Smooth muscle cell (in vitro differentiated cells): ENCODE results near the gene JMJD1C. TPM values are rescaled to one million over a fixed set of nuclear protein-coding genes. Genes with fewer than 3 reads are reported as not detected.

Experiments used
- DNase-seq: peaks from one replicate; lab custom pipeline; 2025; ENCODE audit not compliant: unreplicated experiment; lab: John Stamatoyannopoulos, UW
- H2AFZ ChIP-seq: fragments of 200-600 bp; sonication (generic); 2 replicates; pipeline ENCODE4 v1.6.0; 2016; ENCODE audit warnings: antibody characterized with exemption, low read depth, mild to moderate bottlenecking
- H3F3A ChIP-seq: fragments of 200-600 bp; sonication (generic); 2 replicates; pipeline ENCODE4 v1.6.0; 2017; ENCODE audit warnings: antibody characterized with exemption, low read depth
- H3K27ac ChIP-seq: fragments of 200-600 bp; sonication (generic); 2 replicates; pipeline ENCODE4 v1.5.1; 2016; ENCODE audit warnings: low read depth, mild to moderate bottlenecking
- H3K27me3 ChIP-seq: fragments of 200-600 bp; sonication (generic); 2 replicates; pipeline ENCODE4 v1.6.1; 2016; ENCODE audit warnings: low read depth, mild to moderate bottlenecking
- H3K36me3 ChIP-seq: fragments of 200-600 bp; sonication (generic); 2 replicates; pipeline ENCODE4 v1.5.1; 2016; ENCODE audit warnings: low read depth
- H3K4me1 ChIP-seq: fragments of 200-600 bp; sonication (generic); 2 replicates; pipeline ENCODE4 v1.5.1; 2016; ENCODE audit warnings: low read depth
- H3K4me2 ChIP-seq: fragments of 200-600 bp; sonication (generic); 2 replicates; pipeline ENCODE4 v1.6.0; 2016; ENCODE audit warnings: mild to moderate bottlenecking
- H3K4me3 ChIP-seq: fragments of 200-600 bp; sonication (generic); 2 replicates; pipeline ENCODE4 v1.5.1; 2016; ENCODE audit warnings: mild to moderate bottlenecking
- H3K79me2 ChIP-seq: fragments of 200-600 bp; sonication (generic); 2 replicates; pipeline ENCODE4 v1.6.0; 2016; ENCODE audit warnings: low read depth, mild to moderate bottlenecking
- H3K9ac ChIP-seq: fragments of 200-600 bp; sonication (generic); 2 replicates; pipeline ENCODE4 v1.6.0; 2016; ENCODE audit warnings: low read depth
- H3K9me3 ChIP-seq: fragments of 200-600 bp; sonication (generic); replicated peaks from 2 replicates; pipeline ENCODE4 v1.5.1; 2016; ENCODE audit warnings: low read depth
- H4K20me1 ChIP-seq: fragments of 200-600 bp; sonication (generic); 2 replicates; pipeline ENCODE4 v1.6.0; 2016; ENCODE audit warnings: low read depth
- WGBS: methylation state at CpG from one replicate; pipeline ENCODE4 v1.1.7; 2016; ENCODE audit warnings: low lambda C conversion rate; 5-methylcytosine and 5-hydroxymethylcytosine counted together
- polyA plus RNA-seq: library from polyadenylated mRNA; unstranded; fragments of >200 nt; fragmentation: Nextera tagmentation; extraction: Ambion mirVana; gene quantifications from 2 replicates; pipeline ENCODE4 v1.2.1, GENCODE V29; 2016
- total RNA-seq: library from RNA; depleted of rRNA; stranded (reverse); fragments of >200 nt; gene quantifications from 2 replicates; pipeline ENCODE4 v1.2.3, GENCODE V29; 2014
- TF ChIP-seq, protein P1 (sequence below): fragments of 200-600 bp; sonication (generic); IDR thresholded peaks from 2 replicates; pipeline ENCODE4 v1.5.1; 2017; ENCODE audit warnings: borderline replicate concordance, mild to moderate bottlenecking, antibody characterized with exemption; ENCODE audit not compliant: insufficient read depth, poor library complexity, severe bottlenecking

Gene JMJD1C
- total and polyA plus RNA-seq, 2 experiments from 2014 or later, result 28.5 to 132 TPM

DNA sequence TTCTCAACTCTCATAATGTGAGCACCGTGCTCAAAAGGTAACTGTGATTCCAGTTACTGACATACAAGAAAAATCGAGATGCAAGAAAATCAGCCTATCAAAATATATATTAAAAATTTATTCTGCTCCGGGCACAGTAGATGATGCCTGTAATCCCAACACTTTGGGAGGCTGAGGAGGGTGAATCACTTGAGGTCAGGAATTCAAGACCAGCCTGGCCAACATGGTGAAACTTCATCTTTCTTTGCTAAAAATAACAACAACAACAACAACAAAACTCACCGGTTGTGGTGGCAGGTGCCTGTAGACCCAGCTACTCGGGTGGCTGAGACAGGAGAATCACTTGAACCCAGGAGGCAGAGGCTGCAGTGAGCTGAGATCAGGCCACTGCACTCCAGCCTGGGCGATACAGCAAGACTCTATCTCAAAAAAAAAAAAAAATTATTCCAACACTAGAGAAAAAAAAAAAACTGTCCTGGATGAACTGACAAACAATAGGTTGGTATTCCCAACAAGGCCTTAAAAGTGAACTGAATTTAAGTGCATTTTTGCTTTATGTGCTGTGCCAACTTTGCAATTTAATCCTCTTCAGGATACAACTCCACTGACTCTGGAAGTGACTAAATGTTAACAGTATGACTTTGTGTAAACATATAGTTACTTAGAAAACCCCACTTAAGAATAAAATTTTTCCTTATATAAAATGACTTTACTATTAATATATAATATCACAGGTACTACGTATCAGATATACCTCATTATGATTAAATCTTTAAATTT is 51.1 kb downstream of the JMJD1C start:
- peaks cover 54% of the 10 kb centered on the region for H4K20me1 ChIP-seq
- H3K4me1 ChIP-seq, result peaks cover 25% of the 10 kb centered on the region
- no peak for DNase-seq
- no peaks in the 10 kb centered on the region for H3K9me3 ChIP-seq
- H3F3A ChIP-seq, result no peaks in the 10 kb centered on the region
- no peaks in the 10 kb centered on the region for H3K36me3 ChIP-seq
- TF ChIP-seq, protein P1, sequence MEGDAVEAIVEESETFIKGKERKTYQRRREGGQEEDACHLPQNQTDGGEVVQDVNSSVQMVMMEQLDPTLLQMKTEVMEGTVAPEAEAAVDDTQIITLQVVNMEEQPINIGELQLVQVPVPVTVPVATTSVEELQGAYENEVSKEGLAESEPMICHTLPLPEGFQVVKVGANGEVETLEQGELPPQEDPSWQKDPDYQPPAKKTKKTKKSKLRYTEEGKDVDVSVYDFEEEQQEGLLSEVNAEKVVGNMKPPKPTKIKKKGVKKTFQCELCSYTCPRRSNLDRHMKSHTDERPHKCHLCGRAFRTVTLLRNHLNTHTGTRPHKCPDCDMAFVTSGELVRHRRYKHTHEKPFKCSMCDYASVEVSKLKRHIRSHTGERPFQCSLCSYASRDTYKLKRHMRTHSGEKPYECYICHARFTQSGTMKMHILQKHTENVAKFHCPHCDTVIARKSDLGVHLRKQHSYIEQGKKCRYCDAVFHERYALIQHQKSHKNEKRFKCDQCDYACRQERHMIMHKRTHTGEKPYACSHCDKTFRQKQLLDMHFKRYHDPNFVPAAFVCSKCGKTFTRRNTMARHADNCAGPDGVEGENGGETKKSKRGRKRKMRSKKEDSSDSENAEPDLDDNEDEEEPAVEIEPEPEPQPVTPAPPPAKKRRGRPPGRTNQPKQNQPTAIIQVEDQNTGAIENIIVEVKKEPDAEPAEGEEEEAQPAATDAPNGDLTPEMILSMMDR, result no peak
- no peak overlapping the region for H3K9ac ChIP-seq
- peak overlapping the region; percentile 3 for H3K4me2 ChIP-seq
- no peak overlapping the region for H3K4me3 ChIP-seq
- no peak overlapping the region for H2AFZ ChIP-seq
- peak overlapping the region; percentile 29 for H3K27ac ChIP-seq
- WGBS, result 94% methylated on average over 7 of the region's 7 CpGs
- peaks cover 90% of the 10 kb centered on the region for H3K79me2 ChIP-seq
- H3K27me3 ChIP-seq, result no peaks in the 10 kb centered on the region

DNA sequence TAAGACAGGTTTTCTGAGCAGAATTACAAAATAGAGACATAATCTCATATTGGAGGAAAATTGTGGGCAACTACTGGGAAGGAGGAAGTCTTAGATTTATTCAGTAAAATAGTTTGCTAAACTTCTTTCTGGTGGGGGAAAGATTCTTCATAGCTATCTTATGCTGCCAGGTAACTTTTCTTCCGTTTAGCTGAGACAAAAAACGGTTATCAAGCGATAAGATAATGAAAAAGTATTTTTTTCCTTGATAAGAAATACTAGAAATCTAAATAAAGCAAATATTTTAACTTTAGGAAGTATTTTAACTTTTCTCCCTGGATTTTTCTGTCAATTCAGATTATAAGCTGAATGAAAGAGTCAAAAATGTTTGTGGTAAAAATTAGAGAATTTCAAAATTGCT is 52.3 kb downstream of the JMJD1C start:
- H2AFZ ChIP-seq, result no peak overlapping the region
- H3K9me3 ChIP-seq, result no peaks in the 10 kb centered on the region
- 81% methylated on average over 3 of the region's 3 CpGs for WGBS
- no peak overlapping the region for H3K9ac ChIP-seq
- no peak overlapping the region for H3K4me2 ChIP-seq
- no peak for DNase-seq
- no peaks in the 10 kb centered on the region for H3K27me3 ChIP-seq
- peaks cover 5% of the 10 kb centered on the region for H3F3A ChIP-seq
- no peaks in the 10 kb centered on the region for H3K36me3 ChIP-seq
- H3K4me3 ChIP-seq, result no peak overlapping the region
- no peak overlapping the region for H3K27ac ChIP-seq
- H3K79me2 ChIP-seq, result peaks cover 86% of the 10 kb centered on the region
- peaks cover 58% of the 10 kb centered on the region for H4K20me1 ChIP-seq
- peaks cover 31% of the 10 kb centered on the region for H3K4me1 ChIP-seq
- TF ChIP-seq, protein P1, result no peak

DNA sequence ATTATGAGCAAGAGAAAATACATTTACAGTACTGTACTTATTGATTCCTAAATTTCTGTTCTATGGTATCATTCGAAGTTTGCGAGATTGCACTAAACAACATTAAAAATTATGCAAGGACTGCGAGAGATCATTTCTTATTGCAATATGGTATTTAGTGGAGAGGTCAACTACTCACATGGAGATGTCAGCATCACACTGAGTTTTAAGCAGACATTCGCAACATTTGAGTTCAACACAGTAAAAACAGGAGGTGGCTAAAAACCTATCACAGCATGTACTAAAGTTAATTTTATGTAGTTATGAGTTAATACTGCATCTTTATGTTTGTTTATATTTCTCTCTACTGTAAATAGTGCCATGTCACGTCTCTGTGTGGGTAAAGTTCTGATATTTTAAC is 53.5 kb downstream of the JMJD1C start:
- peaks cover 49% of the 10 kb centered on the region for H4K20me1 ChIP-seq
- H3K9ac ChIP-seq, result no peak overlapping the region
- no peaks in the 10 kb centered on the region for H3K9me3 ChIP-seq
- DNase-seq, result no peak
- 94% methylated on average over 5 of the region's 5 CpGs for WGBS
- peaks cover 86% of the 10 kb centered on the region for H3K79me2 ChIP-seq
- no peak overlapping the region for H3K27ac ChIP-seq
- H3K36me3 ChIP-seq, result no peaks in the 10 kb centered on the region
- H3F3A ChIP-seq, result peaks cover 5% of the 10 kb centered on the region
- H2AFZ ChIP-seq, result no peak overlapping the region
- TF ChIP-seq, protein P1, result no peak
- no peaks in the 10 kb centered on the region for H3K27me3 ChIP-seq
- H3K4me3 ChIP-seq, result no peak overlapping the region
- H3K4me2 ChIP-seq, result no peak overlapping the region
- peaks cover 31% of the 10 kb centered on the region for H3K4me1 ChIP-seq

DNA sequence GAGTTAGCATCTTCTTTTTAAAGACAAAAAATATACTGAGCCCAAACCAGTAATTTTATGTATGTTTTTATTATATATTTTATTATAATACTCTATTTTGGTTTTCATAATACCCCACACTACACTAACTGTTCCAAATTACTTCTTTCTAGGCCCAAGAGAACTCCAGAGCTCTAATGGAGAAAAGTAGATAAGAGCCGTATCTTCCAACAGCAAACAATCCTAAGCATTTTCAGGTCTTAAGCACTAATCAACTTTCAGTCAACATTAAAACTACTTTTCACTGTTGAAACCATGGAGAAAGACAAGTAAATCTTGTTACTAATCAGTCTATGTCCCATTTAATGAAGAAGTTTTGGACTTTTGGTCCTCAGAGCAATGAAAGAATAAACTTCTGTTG is 55.1 kb downstream of the JMJD1C start:
- H3K27me3 ChIP-seq, result no peaks in the 10 kb centered on the region
- H3K4me1 ChIP-seq, result peaks cover 18% of the 10 kb centered on the region
- peaks cover 41% of the 10 kb centered on the region for H4K20me1 ChIP-seq
- no peaks in the 10 kb centered on the region for H3K36me3 ChIP-seq
- no peak overlapping the region for H3K4me3 ChIP-seq
- DNase-seq, result no peak
- no peak overlapping the region for H2AFZ ChIP-seq
- H3K79me2 ChIP-seq, result peaks cover 86% of the 10 kb centered on the region
- H3F3A ChIP-seq, result peaks cover 5% of the 10 kb centered on the region
- H3K9me3 ChIP-seq, result no peaks in the 10 kb centered on the region
- TF ChIP-seq, protein P1, result no peak
- WGBS, result 24% methylated on average over 1 of the region's 1 CpG
- peak overlapping the region; percentile 81 for H3K4me2 ChIP-seq
- no peak overlapping the region for H3K9ac ChIP-seq
- H3K27ac ChIP-seq, result peak overlapping the region; percentile 90
